Measurements from ENCODE around the gene UROC1.

UROC1 gene

DNA sequence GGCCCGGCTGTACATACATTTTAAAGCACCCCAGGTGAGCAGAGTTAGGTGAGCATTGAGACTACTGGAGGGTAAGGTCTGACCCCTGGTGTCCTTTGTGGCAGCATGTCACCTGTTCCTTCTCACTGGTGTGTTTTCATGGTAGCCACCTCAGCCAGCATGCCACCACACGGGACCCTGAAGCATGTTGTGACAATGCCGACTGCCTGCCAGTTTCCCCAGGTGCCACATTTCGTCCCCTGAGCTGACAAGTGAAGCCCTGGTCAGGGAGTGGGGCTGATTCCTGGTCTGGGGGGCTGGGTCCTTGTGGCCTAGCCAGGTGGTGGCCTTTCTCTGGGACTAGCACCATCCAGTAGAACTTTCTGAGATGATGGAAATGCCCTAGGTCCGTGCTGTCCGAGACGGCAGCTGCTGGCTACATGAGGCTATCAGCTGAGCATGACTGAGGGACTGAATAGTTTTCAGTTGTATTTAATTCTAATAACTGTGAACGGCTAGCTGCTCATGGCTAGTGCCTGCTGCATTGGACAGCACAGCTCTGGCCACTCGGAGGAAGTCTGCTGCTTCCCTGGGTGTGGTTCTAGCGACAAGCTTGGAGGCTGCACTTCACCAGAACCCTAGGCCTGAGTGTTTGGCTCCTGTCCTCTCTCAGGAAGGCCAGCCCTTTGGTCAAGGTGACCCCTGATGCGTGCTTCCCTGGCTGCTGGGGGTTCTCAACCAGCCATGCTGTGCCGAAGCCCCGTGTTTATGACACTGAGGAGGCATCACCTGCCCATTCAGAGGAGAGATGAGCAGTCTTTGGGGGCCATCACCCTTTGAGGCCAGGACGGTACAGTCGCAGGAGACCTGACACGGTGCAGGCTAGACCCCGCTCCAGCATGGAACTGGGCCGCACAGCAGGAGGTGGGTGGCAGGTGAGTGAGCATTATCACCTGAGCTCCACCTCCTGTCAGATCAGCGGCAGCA, 37.3 kb upstream of the UROC1 start:
- DNase-seq (ENCODE audit: insufficient read length, low spot score) (no peak), FAIRE-seq (no peak)
- TF ChIP-seq POLR2A (IDR thresholded peaks at IDR 0.05; ENCODE audit: low read depth, low read length) (no peak), POU2F2 (IDR thresholded peaks at IDR 0.05; ENCODE audit: low read depth, low read length) (no peak), PAX5 (IDR thresholded peaks at IDR 0.05; ENCODE audit: insufficient read depth, low read length, severe bottlenecking) (no peak), SPI1 (IDR thresholded peaks at IDR 0.05; ENCODE audit: low read depth, low read length) (no peak), POLR2AphosphoS5 (IDR thresholded peaks at IDR 0.05; ENCODE audit: low read depth, low read length) (no peak), TAF1 (IDR thresholded peaks at IDR 0.05; ENCODE audit: low read depth, low read length) (no peak)

GRCh38 chr3:126553284-126554084, 35.9 kb upstream of the UROC1 start:
- DNase-seq (ENCODE audit: insufficient read length, low spot score) = no peak
- FAIRE-seq = no peak
- no peak for TF ChIP-seq PAX5 (IDR thresholded peaks at IDR 0.05; ENCODE audit: insufficient read depth, low read length, severe bottlenecking)
- no peak for TF ChIP-seq POLR2A (IDR thresholded peaks at IDR 0.05; ENCODE audit: low read depth, low read length)
- TF ChIP-seq POLR2AphosphoS5 (IDR thresholded peaks at IDR 0.05; ENCODE audit: low read depth, low read length) = no peak
- TF ChIP-seq POU2F2 (IDR thresholded peaks at IDR 0.05; ENCODE audit: low read depth, low read length) = no peak
- TF ChIP-seq SPI1 (IDR thresholded peaks at IDR 0.05; ENCODE audit: low read depth, low read length) = no peak
- no peak for TF ChIP-seq TAF1 (IDR thresholded peaks at IDR 0.05; ENCODE audit: low read depth, low read length)

DNA sequence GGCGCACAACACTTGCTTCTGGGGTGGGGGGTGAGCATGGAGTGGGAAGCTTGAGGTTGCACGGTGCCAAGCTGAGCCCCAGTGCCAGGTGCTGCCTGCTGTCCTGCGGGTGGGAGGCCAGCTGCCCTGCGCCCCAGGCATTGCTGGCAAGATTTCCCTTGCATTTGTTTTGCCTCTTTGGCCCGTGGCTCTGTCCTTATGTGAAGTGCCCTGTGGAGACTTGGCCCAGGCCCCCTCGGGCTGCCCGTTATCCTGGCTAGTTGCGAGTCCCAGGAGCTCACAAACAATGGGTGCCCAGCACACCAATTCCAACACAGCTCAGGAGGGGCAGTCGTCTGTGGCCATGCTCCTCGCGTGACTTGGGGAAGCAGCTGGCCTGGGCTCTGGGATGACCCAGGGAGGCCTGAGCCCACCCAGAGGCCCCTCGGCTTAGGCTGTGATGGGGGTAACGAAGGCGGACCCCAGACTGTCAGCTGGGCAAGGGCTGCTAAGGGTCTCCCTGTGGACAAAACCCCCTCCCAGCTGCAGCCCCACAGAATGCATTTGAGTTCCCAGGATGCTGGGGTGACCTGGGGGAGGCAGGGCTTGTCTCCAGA, 35.2 kb upstream of the UROC1 start:
- TF ChIP-seq POLR2A (IDR thresholded peaks at IDR 0.05; ENCODE audit: low read depth, low read length) = no peak
- TF ChIP-seq POU2F2 (IDR thresholded peaks at IDR 0.05; ENCODE audit: low read depth, low read length) = no peak
- no peak for TF ChIP-seq TAF1 (IDR thresholded peaks at IDR 0.05; ENCODE audit: low read depth, low read length)
- TF ChIP-seq SPI1 (IDR thresholded peaks at IDR 0.05; ENCODE audit: low read depth, low read length) = no peak
- TF ChIP-seq POLR2AphosphoS5 (IDR thresholded peaks at IDR 0.05; ENCODE audit: low read depth, low read length) = no peak
- no peak for TF ChIP-seq PAX5 (IDR thresholded peaks at IDR 0.05; ENCODE audit: insufficient read depth, low read length, severe bottlenecking)
- FAIRE-seq (no peak), DNase-seq (ENCODE audit: insufficient read length, low spot score) (no peak)

GRCh38 chr3:126551839-126552687, 34.5 kb upstream of the UROC1 start:
- no peak for DNase-seq (ENCODE audit: insufficient read length, low spot score)
- TF ChIP-seq POLR2A (IDR thresholded peaks at IDR 0.05; ENCODE audit: low read depth, low read length) (no peak), TAF1 (IDR thresholded peaks at IDR 0.05; ENCODE audit: low read depth, low read length) (no peak), SPI1 (IDR thresholded peaks at IDR 0.05; ENCODE audit: low read depth, low read length) (no peak), POU2F2 (IDR thresholded peaks at IDR 0.05; ENCODE audit: low read depth, low read length) (no peak), POLR2AphosphoS5 (IDR thresholded peaks at IDR 0.05; ENCODE audit: low read depth, low read length) (no peak), PAX5 (IDR thresholded peaks at IDR 0.05; ENCODE audit: insufficient read depth, low read length, severe bottlenecking) (no peak)
- FAIRE-seq = no peak

DNA sequence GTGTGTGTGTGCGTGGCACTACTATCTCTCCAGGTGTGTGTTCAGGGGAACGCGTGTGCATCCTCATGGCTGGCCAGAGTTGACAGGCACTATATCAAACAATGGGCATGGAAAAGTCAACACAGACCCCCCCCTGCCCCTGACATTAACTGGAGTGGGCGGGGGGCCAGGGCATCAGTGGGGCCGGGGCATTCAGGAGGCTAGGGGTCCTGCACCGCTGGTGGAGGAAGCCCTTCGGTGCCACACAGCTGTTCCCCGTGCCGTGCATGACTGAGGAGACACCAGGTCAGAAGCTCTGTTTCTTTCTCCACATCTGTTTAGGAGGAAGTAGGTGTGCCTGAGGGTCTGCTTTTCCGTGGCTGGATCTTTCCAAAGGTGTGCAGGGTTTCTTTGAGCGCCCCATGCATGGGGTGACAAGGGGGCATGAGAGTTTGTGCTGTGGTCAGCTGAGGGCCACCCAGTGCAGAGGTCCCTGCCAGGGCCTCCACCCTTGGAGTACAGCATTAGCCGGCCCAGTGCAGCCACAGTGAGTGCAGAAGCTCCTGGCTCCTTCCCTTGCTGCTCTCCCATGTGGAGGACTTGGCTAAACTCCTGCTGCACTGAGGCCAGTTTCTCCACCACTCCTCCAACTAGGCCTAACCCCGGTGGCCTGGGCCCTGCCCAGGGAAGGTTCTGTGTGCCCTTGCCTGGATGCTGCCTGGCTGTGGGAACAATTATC, 33.7 kb upstream of the UROC1 start:
- no peak for FAIRE-seq
- TF ChIP-seq POLR2A (IDR thresholded peaks at IDR 0.05; ENCODE audit: low read depth, low read length) (no peak), POU2F2 (IDR thresholded peaks at IDR 0.05; ENCODE audit: low read depth, low read length) (no peak), TAF1 (IDR thresholded peaks at IDR 0.05; ENCODE audit: low read depth, low read length) (no peak), PAX5 (IDR thresholded peaks at IDR 0.05; ENCODE audit: insufficient read depth, low read length, severe bottlenecking) (no peak), POLR2AphosphoS5 (IDR thresholded peaks at IDR 0.05; ENCODE audit: low read depth, low read length) (no peak), SPI1 (IDR thresholded peaks at IDR 0.05; ENCODE audit: low read depth, low read length) (no peak)
- no peak for DNase-seq (ENCODE audit: insufficient read length, low spot score)

DNA sequence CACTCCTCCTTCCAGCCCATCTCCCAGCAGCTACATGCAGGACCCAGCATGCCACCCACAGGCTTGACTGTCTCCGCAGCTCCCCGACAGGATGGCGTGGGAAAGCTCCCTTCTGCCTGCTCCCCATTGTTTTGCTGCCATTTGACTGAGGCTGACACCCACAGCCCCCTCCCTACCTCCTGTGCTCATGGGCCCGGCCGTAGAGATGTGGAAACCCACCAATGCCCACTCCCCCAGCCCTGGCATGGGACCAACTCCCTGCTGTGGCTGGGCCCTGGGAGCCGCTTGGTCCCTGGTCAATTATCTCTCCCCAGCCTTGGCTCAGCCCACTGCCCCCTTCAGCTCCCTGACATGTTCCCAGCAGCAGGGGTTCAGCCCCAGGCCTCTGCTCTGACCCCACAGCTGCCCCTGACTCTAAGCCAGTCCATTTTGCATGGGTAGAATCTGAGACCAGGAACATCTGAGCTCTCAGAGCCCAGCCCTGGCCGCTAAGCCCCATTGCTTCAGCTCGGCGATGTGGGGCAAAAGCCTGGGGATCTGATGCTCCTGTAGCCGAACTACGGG, 33.0 kb upstream of the UROC1 start:
- no peak for DNase-seq (ENCODE audit: insufficient read length, low spot score)
- TF ChIP-seq SPI1 (IDR thresholded peaks at IDR 0.05; ENCODE audit: low read depth, low read length) (no peak), PAX5 (IDR thresholded peaks at IDR 0.05; ENCODE audit: insufficient read depth, low read length, severe bottlenecking) (no peak), POU2F2 (IDR thresholded peaks at IDR 0.05; ENCODE audit: low read depth, low read length) (no peak), POLR2A (IDR thresholded peaks at IDR 0.05; ENCODE audit: low read depth, low read length) (no peak), TAF1 (IDR thresholded peaks at IDR 0.05; ENCODE audit: low read depth, low read length) (no peak), POLR2AphosphoS5 (IDR thresholded peaks at IDR 0.05; ENCODE audit: low read depth, low read length) (no peak)
- no peak for FAIRE-seq

DNA sequence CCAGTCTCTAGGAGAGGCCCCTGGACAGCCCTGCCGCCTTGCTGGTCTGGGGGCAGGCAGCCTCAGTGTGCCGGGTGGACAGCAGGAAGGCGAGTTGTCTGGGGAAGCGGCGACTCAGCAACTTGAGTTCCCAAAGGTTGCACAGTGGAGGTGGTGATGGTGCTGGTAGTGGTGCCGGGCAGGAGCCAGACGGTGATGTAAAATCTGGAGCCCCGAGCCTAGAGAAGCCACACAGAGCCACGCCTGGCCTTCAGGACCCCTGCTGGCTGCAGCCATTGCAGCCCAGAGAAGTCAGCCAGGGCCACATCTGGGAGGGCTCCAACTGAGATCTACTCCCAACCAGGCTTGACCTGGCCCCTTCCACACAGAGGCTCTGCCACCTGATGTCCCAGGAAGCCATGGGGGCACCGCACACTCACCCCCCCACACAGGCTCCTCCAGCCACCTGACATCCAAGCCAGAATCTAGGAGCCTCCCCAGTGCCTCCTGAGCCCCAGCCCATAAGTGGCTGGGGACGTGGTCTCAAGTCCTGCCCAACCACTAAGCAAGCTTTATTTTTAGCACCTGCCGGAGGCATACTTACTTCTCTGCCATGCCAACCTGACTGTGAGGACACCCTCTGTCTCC, 32.4 kb upstream of the UROC1 start:
- DNase-seq (ENCODE audit: insufficient read length, low spot score) = no peak
- no peak for TF ChIP-seq POLR2A (IDR thresholded peaks at IDR 0.05; ENCODE audit: low read depth, low read length)
- no peak for TF ChIP-seq POLR2AphosphoS5 (IDR thresholded peaks at IDR 0.05; ENCODE audit: low read depth, low read length)
- TF ChIP-seq TAF1 (IDR thresholded peaks at IDR 0.05; ENCODE audit: low read depth, low read length) = no peak
- TF ChIP-seq SPI1 (IDR thresholded peaks at IDR 0.05; ENCODE audit: low read depth, low read length) = no peak
- TF ChIP-seq POU2F2 (IDR thresholded peaks at IDR 0.05; ENCODE audit: low read depth, low read length) = no peak
- TF ChIP-seq PAX5 (IDR thresholded peaks at IDR 0.05; ENCODE audit: insufficient read depth, low read length, severe bottlenecking) = no peak
- FAIRE-seq = no peak

Data from GM12891 (cell line).